K562 (cell line): Measurements from ENCODE around the gene ZCWPW1. TPM values are rescaled to one million over a fixed set of nuclear protein-coding genes. Genes with fewer than 3 reads are reported as not detected.

Experiments used
- ATAC-seq: fragments of 200-7000 bp; cut with Tn5 transposase; 3 replicates; pipeline ENCODE4 v1.9.1; 2020; ENCODE audit warnings: moderate library complexity
- BruUV-seq: library from RNA; stranded (reverse); fragments of 400-500 nt; replicated peaks from 2 replicates; lab custom pipeline; 2021; lab: Mats Ljungman, UMichigan
- CTCF ChIA-PET: fragments of 300-600 bp; formaldehyde crosslinking; extraction: SDS; loops from one replicate; lab custom pipeline; 2021; ENCODE audit warnings: low intra/inter-chr PET ratio; lab: Yijun Ruan, JAX
- POLR2A ChIA-PET: fragments of 300-600, 350-650 bp; sonication (Branson Sonifier 250); formaldehyde crosslinking; extraction: SDS; loops from one replicate; lab custom pipeline; 2021; ENCODE audit warnings: antibody characterized with exemption, inconsistent platforms; lab: Yijun Ruan, JAX
- DNase-seq, 4 experiments: peaks; one replicate each; pipeline versions ENCODE4 v3.0.0 to v3.0.0-alpha.2; 2011 to 2018; ENCODE audit warnings: low spot score in 3 of 4, mixed read lengths in 3 of 4; ENCODE audit errors: extremely low read depth in 1 of 4
- FAIRE-seq: peaks from 2 replicates; lab custom pipeline; 2011; peaks lifted over from hg19 to GRCh38; lab: Jason Lieb, UNC
- H2AFZ ChIP-seq: 2 replicates; pipeline ENCODE4 v1.6.0; 2011; ENCODE audit warnings: low read depth, low read length, control low read depth, inconsistent platforms
- H3K27ac ChIP-seq: fragments of 200-600 bp; 3 replicates; pipeline ENCODE4 v1.8.0; 2011; ENCODE audit warnings: low read depth, mild to moderate bottlenecking, control low read depth, inconsistent platforms, low read length, moderate library complexity, mixed read lengths; ENCODE audit errors: extremely low read depth
- H3K27me3 ChIP-seq, 2 experiments: fragments of 300-600 bp in 1 of 2; 2 replicates in 1 of 2; 3 replicates in 1 of 2; pipeline versions ENCODE4 v1.6.0 to v1.8.0; 2011; ENCODE audit warnings: inconsistent platforms in 2 of 2, low read length in 2 of 2, mild to moderate bottlenecking in 1 of 2, mixed read lengths in 1 of 2, moderate library complexity in 1 of 2; ENCODE audit not compliant: control insufficient read depth in 2 of 2, insufficient read depth in 2 of 2
- H3K36me3 ChIP-seq: fragments of 300-600 bp; 3 replicates; pipeline ENCODE4 v1.8.0; 2011; ENCODE audit warnings: mild to moderate bottlenecking, low read length, inconsistent platforms; ENCODE audit not compliant: control insufficient read depth, insufficient read depth
- H3K4me1 ChIP-seq, 2 experiments: fragments of 200-600 bp in 1 of 2; replicated peaks in 1 of 2; 2 replicates in 1 of 2; 3 replicates in 1 of 2; pipeline versions ENCODE4 v1.5.1 to v1.8.0; 2011; ENCODE audit warnings: inconsistent platforms in 2 of 2, low read length in 2 of 2, mild to moderate bottlenecking in 1 of 2, mixed read lengths in 1 of 2, moderate library complexity in 1 of 2; ENCODE audit not compliant: control insufficient read depth in 2 of 2, insufficient read depth in 2 of 2
- H3K4me2 ChIP-seq: 2 replicates; pipeline ENCODE4 v1.6.1; 2011; ENCODE audit warnings: low read length, control low read depth, inconsistent platforms, mixed read lengths; ENCODE audit not compliant: insufficient read depth
- H3K4me3 ChIP-seq: fragments of 200-600 bp; sonication (generic), shearing (Covaris generic); 2 replicates; pipeline ENCODE4 v1.5.1; 2016; ENCODE audit warnings: control low read depth, inconsistent platforms
- H3K79me2 ChIP-seq: fragments of 200-600 bp; 3 replicates; pipeline ENCODE4 v1.8.0; 2011; ENCODE audit warnings: low read length, inconsistent platforms; ENCODE audit not compliant: control insufficient read depth, insufficient read depth
- H3K9ac ChIP-seq, 2 experiments: 2 replicates each; pipeline versions ENCODE4 v1.6.0 to v1.6.1; 2011; ENCODE audit warnings: low read depth in 2 of 2, low read length in 2 of 2, control low read depth in 1 of 2, inconsistent platforms in 1 of 2, mild to moderate bottlenecking in 1 of 2, mixed read lengths in 1 of 2; ENCODE audit not compliant: insufficient read depth in 1 of 2
- H3K9me1 ChIP-seq: one replicate; pipeline ENCODE4 v1.6.0; 2011; ENCODE audit warnings: inconsistent platforms, mild to moderate bottlenecking, low read length, moderate library complexity; ENCODE audit not compliant: control insufficient read depth, insufficient read depth
- H3K9me3 ChIP-seq: replicated peaks from 2 replicates; pipeline ENCODE4 v1.5.1; 2011; ENCODE audit warnings: low read depth, low read length, inconsistent platforms; ENCODE audit not compliant: control insufficient read depth, insufficient read depth
- H4K20me1 ChIP-seq: replicated peaks from 2 replicates; pipeline ENCODE4 v1.6.1; 2011; ENCODE audit warnings: low read length, inconsistent platforms, mixed read lengths; ENCODE audit not compliant: control insufficient read depth, insufficient read depth
- ATF6 ChIP-seq: sonication (generic); formaldehyde crosslinking; IDR thresholded peaks from 2 replicates; pipeline ENCODE4 v1.4.0; 2020; ENCODE audit warnings: mild to moderate bottlenecking, missing genetic modification reagents
- C11orf30 ChIP-seq: fragments of 450-650 bp; IDR thresholded peaks from 2 replicates; pipeline ENCODE4 v1.6.1; 2016; ENCODE audit warnings: low read depth, mild to moderate bottlenecking
- MAFF ChIP-seq: IDR thresholded peaks from 2 replicates; pipeline ENCODE4 v1.6.1; 2012; ENCODE audit warnings: low read length, improper control_type of control experiment
- MAFG ChIP-seq: fragments of 450-650 bp; conservative IDR thresholded peaks from 2 replicates; pipeline ENCODE4 v1.6.1; 2016; ENCODE audit warnings: missing genetic modification characterization, missing compliant biosample characterization
- MTA3 ChIP-seq: fragments of 450-650 bp; formaldehyde crosslinking; IDR thresholded peaks from 2 replicates; pipeline ENCODE4 v1.6.1; 2017; ENCODE audit warnings: mild to moderate bottlenecking, borderline replicate concordance
- NFATC3 ChIP-seq: fragments of 450-650 bp; IDR thresholded peaks from 2 replicates; pipeline ENCODE4 v1.6.1; 2017; ENCODE audit warnings: mild to moderate bottlenecking
- RFX1 ChIP-seq: fragments of 450-650 bp; IDR thresholded peaks from 2 replicates; pipeline ENCODE4 v1.6.1; 2016; ENCODE audit warnings: mild to moderate bottlenecking, moderate library complexity
- RNF2 ChIP-seq: sonication (generic); IDR thresholded peaks from 2 replicates; pipeline ENCODE4 v1.6.1; 2016
- SFPQ ChIP-seq: fragments of 200-400 bp; formaldehyde crosslinking; IDR thresholded peaks from 2 replicates; pipeline ENCODE4 v1.6.1; 2017; ENCODE audit warnings: mild to moderate bottlenecking, low read depth, low read length, moderate library complexity
- ZC3H8 ChIP-seq: fragments of 450-650 bp; IDR thresholded peaks from 2 replicates; pipeline ENCODE4 v1.6.1; 2017
- ZKSCAN3 ChIP-seq: fragments of 250-450 bp; sonication (Bioruptor Pico); IDR thresholded peaks from 2 replicates; pipeline ENCODE4 v1.4.0; 2020
- ZNF316 ChIP-seq: fragments of 450-650 bp; IDR thresholded peaks from 2 replicates; pipeline ENCODE4 v1.6.1; 2016
- ZNF518B ChIP-seq: fragments of 250-450 bp; sonication (Bioruptor Pico); IDR thresholded peaks from 2 replicates; pipeline ENCODE4 v1.5.0; 2021; ENCODE audit warnings: mild to moderate bottlenecking, moderate library complexity
- ZNF586 ChIP-seq: fragments of 450-650 bp; formaldehyde crosslinking; conservative IDR thresholded peaks from 2 replicates; pipeline ENCODE4 v1.4.0; 2020; ENCODE audit warnings: mild to moderate bottlenecking, moderate library complexity
- ZNF778 ChIP-seq: fragments of 450-650 bp; formaldehyde crosslinking; IDR thresholded peaks from 2 replicates; pipeline ENCODE4 v1.4.0; 2020; ENCODE audit warnings: mild to moderate bottlenecking, moderate library complexity
- WGBS: fragments of 100-300 bp; shearing (Covaris generic); methylation state at CpG from one replicate; pipeline ENCODE4 v1.1.6; 2016; ENCODE audit warnings: low coverage, mixed read lengths; ENCODE audit not compliant: insufficient coverage; ENCODE audit errors: missing lambda C conversion rate; 5-methylcytosine and 5-hydroxymethylcytosine counted together
- in situ Hi-C: fragments of 300-500 bp; cut with MboI; formaldehyde crosslinking; loops from 4 replicates; pipeline ENCODE4 v1.15.0; 2018; ENCODE audit warnings: inconsistent platforms, mixed read lengths
- intact Hi-C: fragments of 100-400 bp; cut with micrococcal nuclease; formaldehyde crosslinking; loops from 2 replicates; pipeline ENCODE4 v1.14.2; 2022
- polyA plus RNA-seq, 8 experiments: library from polyadenylated mRNA; depleted of rRNA in 4 of 8; stranded (reverse) in 5 of 8; unstranded in 3 of 8; fragments of >200 nt; fragmentation: Nextera tagmentation in 2 of 8; fragmentation: Illumina TruSeq in 1 of 8; extraction: Ambion mirVana in 2 of 8; extraction: Trizol in 1 of 8; gene quantifications; 2 replicates each; pipeline versions ENCODE4 v1.2.1 to v1.2.3, GENCODE V29; 2011 to 2014; ENCODE audit warnings: inconsistent platforms in 1 of 8, missing spikeins in 1 of 8
- total RNA-seq, 7 experiments: library from RNA; depleted of rRNA in 6 of 7; stranded (reverse); fragments of >200 nt in 6 of 7; fragmentation: Illumina TruSeq in 2 of 7; extraction: Trizol in 2 of 7; gene quantifications; 2 replicates each; pipeline versions ENCODE4 v1.2.1 to v1.2.3, GENCODE V29; 2011 to 2021; ENCODE audit warnings: low replicate concordance in 1 of 7

ZCWPW1 gene
- total and polyA plus RNA-seq, 9 of the 15 experiments (the other 6 are each of a cell fraction or from before 2014, with no cell fraction given) = 0.18 to 1.7 (median 1.2) TPM

GRCh38 chr7:100425347-100425746 is 3.2 kb downstream of the ZCWPW1 start:
- CTCF ChIA-PET = no interaction called here
- no TSS peak for BruUV-seq
- Histone ChIP-seq H3K9me3 (peaks cover 4% of the 10 kb centered on the region; the same call in 1 of the 2 replicates), H3K4me2 (no peak overlapping the region), H4K20me1 (no peaks in the 10 kb centered on the region), H2AFZ (no peak overlapping the region), H3K9me1 (no peaks in the 10 kb centered on the region), H3K27me3 (no peaks in the 10 kb centered on the region), H3K79me2 (peaks cover 9% of the 10 kb centered on the region), H3K27ac (no peak overlapping the region), H3K9ac (no peak overlapping the region), H3K4me3 (no peak overlapping the region), H3K4me1 (peaks cover 3 to 20% of the 10 kb centered on the region in 2 experiments; a peak in 4 of 5 replicates), H3K36me3 (no peaks in the 10 kb centered on the region)
- intact Hi-C loops = no loop called here
- POLR2A ChIA-PET = interaction anchor here (0.7 to 1.1 kb wide), 2 partner anchors 10 to 484 kb away, joined by 3 read pairs; no protein-coding TSS in a partner anchor
- DNase-seq (no peak), FAIRE-seq (no peak), ATAC-seq (no peak)
- TF ChIP-seq ZNF316 = peak; percentile 84
- TF ChIP-seq ZNF518B (CRISPR knock-in tag) = no peak
- no peak for TF ChIP-seq RNF2
- no peak for TF ChIP-seq RFX1
- peak; percentile 16; the same call in 1 of the 2 replicates for TF ChIP-seq MAFF
- TF ChIP-seq ZC3H8 = no peak
- TF ChIP-seq ATF6 (CRISPR knock-in tag) = no peak
- TF ChIP-seq NFATC3 = no peak
- TF ChIP-seq MTA3 = no peak
- TF ChIP-seq MAFG = peak; percentile 36
- no peak for TF ChIP-seq ZNF586 (CRISPR knock-in tag)
- no peak for TF ChIP-seq ZKSCAN3 (CRISPR knock-in tag)
- TF ChIP-seq ZNF778 (CRISPR knock-in tag) = no peak
- TF ChIP-seq C11orf30 = peak; percentile 75
- no peak for TF ChIP-seq SFPQ
- in situ Hi-C loops = no loop called here
- WGBS = 44% methylated on average over 1 of the region's 1 CpG
